Caco-2 (cell line): Measurements from ENCODE around the gene CDC14A. TPM values are rescaled to one million over a fixed set of nuclear protein-coding genes. Genes with fewer than 3 reads are reported as not detected.

Source experiments
- BruUV-seq: library from RNA; stranded (reverse); fragments of 400-500 nt; replicated peaks from 2 replicates; lab custom pipeline; 2021; lab: Mats Ljungman, UMichigan
- CTCF ChIA-PET: fragments of 300-600 bp; sonication (Branson Sonifier 250); formaldehyde crosslinking; loops from one replicate; lab custom pipeline; 2022; ENCODE audit warnings: antibody characterized with exemption; lab: Charles Lee
- POLR2A ChIA-PET: fragments of 300-600 bp; sonication (Branson Sonifier 250); formaldehyde crosslinking; loops from one replicate; lab custom pipeline; 2022; ENCODE audit warnings: antibody characterized with exemption; lab: Charles Lee
- DNase-seq, 2 experiments: peaks; one replicate each; pipeline versions ENCODE4 v3.0.0 to v3.0.0-alpha.2; 2020 to 2022
- H3K27me3 ChIP-seq: replicated peaks from 2 replicates; pipeline ENCODE4 v1.6.0; 2011; ENCODE audit warnings: low read length; ENCODE audit not compliant: control insufficient read depth, insufficient read depth
- H3K36me3 ChIP-seq: 2 replicates; pipeline ENCODE4 v1.5.1; 2011; ENCODE audit warnings: low read length; ENCODE audit not compliant: control insufficient read depth, insufficient read depth
- H3K4me1 ChIP-seq: fragments of 250-450 bp; sonication (Bioruptor Pico); 2 replicates; pipeline ENCODE4 v1.5.1; 2020; ENCODE audit warnings: mild to moderate bottlenecking
- H3K4me3 ChIP-seq: 2 replicates; pipeline ENCODE4 v1.5.1; 2011; ENCODE audit warnings: low read depth, mild to moderate bottlenecking, control low read depth, low read length
- H3K9me3 ChIP-seq: fragments of 250-450 bp; sonication (Bioruptor Pico); 2 replicates; pipeline ENCODE4 v1.5.1; 2020; ENCODE audit warnings: mild to moderate bottlenecking, moderate library complexity
- H3K27ac Mint-ChIP-seq: one replicate; pipeline ENCODE4 v1.8.0; 2022; ENCODE audit warnings: mixed read lengths; ENCODE audit not compliant: unreplicated experiment
- H3K27me3 Mint-ChIP-seq: one replicate; pipeline ENCODE4 v1.8.0; 2022; ENCODE audit warnings: mixed read lengths; ENCODE audit not compliant: insufficient read depth, unreplicated experiment
- H3K36me3 Mint-ChIP-seq: one replicate; pipeline ENCODE4 v1.8.0; 2022; ENCODE audit warnings: mild to moderate bottlenecking, mixed read lengths; ENCODE audit not compliant: insufficient read depth, unreplicated experiment
- H3K4me1 Mint-ChIP-seq: one replicate; pipeline ENCODE4 v1.8.0; 2022; ENCODE audit warnings: low read depth, mixed read lengths; ENCODE audit not compliant: unreplicated experiment
- H3K4me3 Mint-ChIP-seq: one replicate; pipeline ENCODE4 v1.8.0; 2022; ENCODE audit warnings: mild to moderate bottlenecking, moderate library complexity, mixed read lengths; ENCODE audit not compliant: unreplicated experiment
- H3K9me3 Mint-ChIP-seq: one replicate; pipeline ENCODE4 v1.8.0; 2022; ENCODE audit warnings: mixed read lengths; ENCODE audit not compliant: unreplicated experiment
- intact Hi-C: fragments of 100-400 bp; cut with micrococcal nuclease; formaldehyde crosslinking; loops from one replicate; pipeline ENCODE4 v1.10.0; 2022; ENCODE audit not compliant: unreplicated experiment
- total RNA-seq: library from RNA; stranded (reverse); gene quantifications from 2 replicates; pipeline ENCODE4 v1.2.3, GENCODE V29; 2022
- TF ChIP-seq, protein P1 (sequence below), 2 experiments: fragments of 200-600 bp in 1 of 2; IDR thresholded peaks; 1 replicate in 1 of 2; 2 replicates in 1 of 2; pipeline versions ENCODE4 v1.5.1 to v1.8.0; 2011 to 2022; ENCODE audit warnings: antibody characterized with exemption in 1 of 2, control low read depth in 1 of 2, inconsistent platforms in 1 of 2, low read depth in 1 of 2, low read length in 1 of 2, mild to moderate bottlenecking in 1 of 2, moderate library complexity in 1 of 2; ENCODE audit not compliant: insufficient read depth in 1 of 2, severe bottlenecking in 1 of 2, unreplicated experiment in 1 of 2

CDC14A gene
- total RNA-seq, 1 experiment from 2014 or later, result 7.3 TPM

DNA sequence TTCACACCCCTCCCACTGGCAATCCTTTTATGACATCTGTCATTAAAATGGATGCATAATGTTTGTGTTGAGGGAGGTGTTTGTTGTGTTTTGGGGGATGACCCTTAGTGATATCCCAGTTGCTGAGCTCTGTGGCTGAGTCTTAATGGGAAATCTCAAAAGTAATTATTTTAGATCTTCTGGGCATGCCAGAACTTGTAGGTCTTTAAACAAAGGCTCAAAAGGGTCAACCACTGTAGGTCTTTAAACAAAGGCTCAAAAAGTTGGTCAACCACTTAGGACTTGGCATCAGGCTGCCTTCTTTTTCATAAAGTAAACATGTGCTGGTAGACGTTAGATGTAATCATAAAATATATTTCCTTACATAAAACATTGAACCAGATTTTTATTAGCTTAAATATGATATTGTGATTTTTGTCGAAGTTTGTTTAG is 78.0 kb downstream of the CDC14A start:
- no peaks in the 10 kb centered on the region for H3K9me3 ChIP-seq
- H3K4me1 ChIP-seq, result no peaks in the 10 kb centered on the region
- H3K36me3 Mint-ChIP-seq, result no peaks in the 10 kb centered on the region
- POLR2A ChIA-PET, result no interaction called here
- no peak for DNase-seq
- H3K4me1 Mint-ChIP-seq, result no peaks in the 10 kb centered on the region
- H3K9me3 Mint-ChIP-seq, result no peaks in the 10 kb centered on the region
- TF ChIP-seq, protein P1, sequence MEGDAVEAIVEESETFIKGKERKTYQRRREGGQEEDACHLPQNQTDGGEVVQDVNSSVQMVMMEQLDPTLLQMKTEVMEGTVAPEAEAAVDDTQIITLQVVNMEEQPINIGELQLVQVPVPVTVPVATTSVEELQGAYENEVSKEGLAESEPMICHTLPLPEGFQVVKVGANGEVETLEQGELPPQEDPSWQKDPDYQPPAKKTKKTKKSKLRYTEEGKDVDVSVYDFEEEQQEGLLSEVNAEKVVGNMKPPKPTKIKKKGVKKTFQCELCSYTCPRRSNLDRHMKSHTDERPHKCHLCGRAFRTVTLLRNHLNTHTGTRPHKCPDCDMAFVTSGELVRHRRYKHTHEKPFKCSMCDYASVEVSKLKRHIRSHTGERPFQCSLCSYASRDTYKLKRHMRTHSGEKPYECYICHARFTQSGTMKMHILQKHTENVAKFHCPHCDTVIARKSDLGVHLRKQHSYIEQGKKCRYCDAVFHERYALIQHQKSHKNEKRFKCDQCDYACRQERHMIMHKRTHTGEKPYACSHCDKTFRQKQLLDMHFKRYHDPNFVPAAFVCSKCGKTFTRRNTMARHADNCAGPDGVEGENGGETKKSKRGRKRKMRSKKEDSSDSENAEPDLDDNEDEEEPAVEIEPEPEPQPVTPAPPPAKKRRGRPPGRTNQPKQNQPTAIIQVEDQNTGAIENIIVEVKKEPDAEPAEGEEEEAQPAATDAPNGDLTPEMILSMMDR (IDR thresholded peaks at IDR 0.05; ENCODE audit: insufficient read depth in 1 of 2, low read depth in 1 of 2, low read length in 1 of 2, severe bottlenecking in 1 of 2, unreplicated experiment in 1 of 2), result no peak
- BruUV-seq, result no TSS peak
- no peaks in the 10 kb centered on the region for H3K27me3 ChIP-seq
- no peak overlapping the region for H3K27ac Mint-ChIP-seq
- CTCF ChIA-PET, result no interaction called here
- H3K4me3 Mint-ChIP-seq, result no peak overlapping the region
- H3K27me3 Mint-ChIP-seq, result no peaks in the 10 kb centered on the region
- H3K36me3 ChIP-seq, result no peaks in the 10 kb centered on the region
- H3K4me3 ChIP-seq, result no peak overlapping the region
- intact Hi-C loops, result no loop called here

DNA sequence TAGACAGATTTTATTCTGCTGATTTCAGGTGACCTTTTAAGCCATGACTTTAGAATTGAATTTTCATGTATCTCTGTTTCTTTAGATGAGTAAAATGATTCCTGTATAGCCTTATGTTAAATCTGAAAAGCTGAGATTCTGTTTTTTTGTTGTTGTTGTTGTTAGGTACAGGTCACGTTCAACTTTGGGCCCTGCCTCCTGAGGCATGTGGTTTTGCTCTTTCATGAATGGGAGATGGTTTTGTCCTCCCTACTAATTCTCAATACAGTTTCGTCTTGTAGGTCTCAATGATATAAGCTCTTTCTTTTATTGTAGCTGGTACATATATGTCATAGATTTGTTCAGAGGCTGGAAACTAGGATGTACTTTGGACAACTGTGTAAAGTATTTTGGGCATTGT is 79.6 kb downstream of the CDC14A start:
- no peak overlapping the region for H3K4me3 ChIP-seq
- no peaks in the 10 kb centered on the region for H3K4me1 Mint-ChIP-seq
- CTCF ChIA-PET, result no interaction called here
- POLR2A ChIA-PET, result no interaction called here
- H3K9me3 Mint-ChIP-seq, result no peaks in the 10 kb centered on the region
- H3K4me1 ChIP-seq, result no peaks in the 10 kb centered on the region
- H3K9me3 ChIP-seq, result no peaks in the 10 kb centered on the region
- no peaks in the 10 kb centered on the region for H3K36me3 Mint-ChIP-seq
- no TSS peak for BruUV-seq
- no peak overlapping the region for H3K4me3 Mint-ChIP-seq
- H3K27me3 ChIP-seq, result no peaks in the 10 kb centered on the region
- DNase-seq, result no peak
- intact Hi-C loops, result no loop called here
- H3K27ac Mint-ChIP-seq, result no peak overlapping the region
- no peaks in the 10 kb centered on the region for H3K36me3 ChIP-seq
- no peaks in the 10 kb centered on the region for H3K27me3 Mint-ChIP-seq
- TF ChIP-seq, protein P1 (IDR thresholded peaks at IDR 0.05; ENCODE audit: insufficient read depth in 1 of 2, low read depth in 1 of 2, low read length in 1 of 2, severe bottlenecking in 1 of 2, unreplicated experiment in 1 of 2), result no peak

DNA sequence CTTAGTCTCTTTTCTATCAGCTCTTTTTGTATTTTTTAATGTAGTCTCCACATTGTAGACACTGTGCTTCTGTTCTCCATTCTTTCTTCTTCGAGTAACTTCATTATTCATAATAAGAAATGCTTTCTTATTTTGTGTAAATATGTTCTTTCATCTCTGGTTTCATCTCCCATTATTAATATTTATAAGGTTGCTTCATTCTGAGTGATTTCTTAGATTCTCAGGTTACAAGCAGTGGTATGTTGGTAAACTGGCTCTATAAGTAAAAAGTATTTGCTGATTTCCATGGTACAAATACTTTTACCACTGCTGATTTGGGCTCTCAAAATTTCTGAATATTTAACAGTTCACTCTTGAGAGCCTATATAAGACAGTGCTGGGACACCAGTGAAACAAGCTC is 81.3 kb downstream of the CDC14A start:
- Histone ChIP-seq H3K36me3 (no peaks in the 10 kb centered on the region), H3K4me1 (no peaks in the 10 kb centered on the region), H3K4me3 (no peak overlapping the region), H3K27me3 (no peaks in the 10 kb centered on the region), H3K9me3 (no peaks in the 10 kb centered on the region)
- H3K36me3 Mint-ChIP-seq, result no peaks in the 10 kb centered on the region
- TF ChIP-seq, protein P1 (IDR thresholded peaks at IDR 0.05; ENCODE audit: insufficient read depth in 1 of 2, low read depth in 1 of 2, low read length in 1 of 2, severe bottlenecking in 1 of 2, unreplicated experiment in 1 of 2), result no peak
- no peaks in the 10 kb centered on the region for H3K27me3 Mint-ChIP-seq
- no peak for DNase-seq
- ChIA-PET POLR2A (no interaction called here), CTCF (interaction anchor here (0.6 kb wide), 1 partner anchor 26 kb away, joined by 3 read pairs; no protein-coding TSS in a partner anchor)
- BruUV-seq, result no TSS peak
- H3K9me3 Mint-ChIP-seq, result no peaks in the 10 kb centered on the region
- H3K27ac Mint-ChIP-seq, result no peak overlapping the region
- intact Hi-C loops, result no loop called here
- no peak overlapping the region for H3K4me3 Mint-ChIP-seq
- H3K4me1 Mint-ChIP-seq, result no peaks in the 10 kb centered on the region
